ENCODE results near the gene FGF9.

Gene FGF9

DNA sequence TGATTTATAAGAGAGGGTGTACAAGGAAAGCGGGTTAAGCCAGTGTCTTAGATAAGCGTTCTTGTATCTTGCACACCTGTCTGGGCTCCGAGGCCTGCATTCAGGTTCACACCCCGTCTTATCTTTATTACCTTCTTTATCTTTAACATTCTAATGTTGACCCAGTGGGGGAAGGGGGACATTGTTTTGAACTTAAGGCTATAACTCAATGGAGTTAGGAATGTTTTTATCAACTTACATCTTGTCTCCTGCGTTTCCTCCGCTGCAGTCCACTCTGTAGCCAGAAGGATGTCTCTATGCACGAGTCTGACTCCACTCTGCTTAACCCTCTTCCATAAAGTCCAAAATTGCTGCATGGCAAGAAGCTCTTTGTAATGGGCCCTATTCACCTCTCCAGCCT, 71.2 kb downstream of the FGF9 start:
- TF ChIP-seq, protein P1, sequence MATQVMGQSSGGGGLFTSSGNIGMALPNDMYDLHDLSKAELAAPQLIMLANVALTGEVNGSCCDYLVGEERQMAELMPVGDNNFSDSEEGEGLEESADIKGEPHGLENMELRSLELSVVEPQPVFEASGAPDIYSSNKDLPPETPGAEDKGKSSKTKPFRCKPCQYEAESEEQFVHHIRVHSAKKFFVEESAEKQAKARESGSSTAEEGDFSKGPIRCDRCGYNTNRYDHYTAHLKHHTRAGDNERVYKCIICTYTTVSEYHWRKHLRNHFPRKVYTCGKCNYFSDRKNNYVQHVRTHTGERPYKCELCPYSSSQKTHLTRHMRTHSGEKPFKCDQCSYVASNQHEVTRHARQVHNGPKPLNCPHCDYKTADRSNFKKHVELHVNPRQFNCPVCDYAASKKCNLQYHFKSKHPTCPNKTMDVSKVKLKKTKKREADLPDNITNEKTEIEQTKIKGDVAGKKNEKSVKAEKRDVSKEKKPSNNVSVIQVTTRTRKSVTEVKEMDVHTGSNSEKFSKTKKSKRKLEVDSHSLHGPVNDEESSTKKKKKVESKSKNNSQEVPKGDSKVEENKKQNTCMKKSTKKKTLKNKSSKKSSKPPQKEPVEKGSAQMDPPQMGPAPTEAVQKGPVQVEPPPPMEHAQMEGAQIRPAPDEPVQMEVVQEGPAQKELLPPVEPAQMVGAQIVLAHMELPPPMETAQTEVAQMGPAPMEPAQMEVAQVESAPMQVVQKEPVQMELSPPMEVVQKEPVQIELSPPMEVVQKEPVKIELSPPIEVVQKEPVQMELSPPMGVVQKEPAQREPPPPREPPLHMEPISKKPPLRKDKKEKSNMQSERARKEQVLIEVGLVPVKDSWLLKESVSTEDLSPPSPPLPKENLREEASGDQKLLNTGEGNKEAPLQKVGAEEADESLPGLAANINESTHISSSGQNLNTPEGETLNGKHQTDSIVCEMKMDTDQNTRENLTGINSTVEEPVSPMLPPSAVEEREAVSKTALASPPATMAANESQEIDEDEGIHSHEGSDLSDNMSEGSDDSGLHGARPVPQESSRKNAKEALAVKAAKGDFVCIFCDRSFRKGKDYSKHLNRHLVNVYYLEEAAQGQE (IDR thresholded peaks at IDR 0.05; ENCODE audit: insufficient replicate concordance, low read depth), result no peak
- TF ChIP-seq, protein P2, sequence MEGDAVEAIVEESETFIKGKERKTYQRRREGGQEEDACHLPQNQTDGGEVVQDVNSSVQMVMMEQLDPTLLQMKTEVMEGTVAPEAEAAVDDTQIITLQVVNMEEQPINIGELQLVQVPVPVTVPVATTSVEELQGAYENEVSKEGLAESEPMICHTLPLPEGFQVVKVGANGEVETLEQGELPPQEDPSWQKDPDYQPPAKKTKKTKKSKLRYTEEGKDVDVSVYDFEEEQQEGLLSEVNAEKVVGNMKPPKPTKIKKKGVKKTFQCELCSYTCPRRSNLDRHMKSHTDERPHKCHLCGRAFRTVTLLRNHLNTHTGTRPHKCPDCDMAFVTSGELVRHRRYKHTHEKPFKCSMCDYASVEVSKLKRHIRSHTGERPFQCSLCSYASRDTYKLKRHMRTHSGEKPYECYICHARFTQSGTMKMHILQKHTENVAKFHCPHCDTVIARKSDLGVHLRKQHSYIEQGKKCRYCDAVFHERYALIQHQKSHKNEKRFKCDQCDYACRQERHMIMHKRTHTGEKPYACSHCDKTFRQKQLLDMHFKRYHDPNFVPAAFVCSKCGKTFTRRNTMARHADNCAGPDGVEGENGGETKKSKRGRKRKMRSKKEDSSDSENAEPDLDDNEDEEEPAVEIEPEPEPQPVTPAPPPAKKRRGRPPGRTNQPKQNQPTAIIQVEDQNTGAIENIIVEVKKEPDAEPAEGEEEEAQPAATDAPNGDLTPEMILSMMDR (IDR thresholded peaks at IDR 0.05; ENCODE audit: insufficient read depth, low read length), result no peak
- TF ChIP-seq SPI1 (IDR thresholded peaks at IDR 0.05; ENCODE audit: borderline replicate concordance, low read depth) (no peak), GABPA (IDR thresholded peaks at IDR 0.05; ENCODE audit: low read depth) (no peak), POLR2AphosphoS5 (IDR thresholded peaks at IDR 0.05; ENCODE audit: low read depth) (no peak)
- no peak for DNase-seq (ENCODE audit: low read depth in 1 of 2, low spot score in 1 of 2)
- H3K27ac ChIP-seq (replicated peaks), result no peak overlapping the region
- peaks cover 4% of the 10 kb centered on the region for H3K27me3 ChIP-seq (ENCODE audit: insufficient read depth, poor library complexity, severe bottlenecking)
- no peak overlapping the region for H3K4me3 ChIP-seq (replicated peaks; ENCODE audit: insufficient read depth, low read length)

DNA sequence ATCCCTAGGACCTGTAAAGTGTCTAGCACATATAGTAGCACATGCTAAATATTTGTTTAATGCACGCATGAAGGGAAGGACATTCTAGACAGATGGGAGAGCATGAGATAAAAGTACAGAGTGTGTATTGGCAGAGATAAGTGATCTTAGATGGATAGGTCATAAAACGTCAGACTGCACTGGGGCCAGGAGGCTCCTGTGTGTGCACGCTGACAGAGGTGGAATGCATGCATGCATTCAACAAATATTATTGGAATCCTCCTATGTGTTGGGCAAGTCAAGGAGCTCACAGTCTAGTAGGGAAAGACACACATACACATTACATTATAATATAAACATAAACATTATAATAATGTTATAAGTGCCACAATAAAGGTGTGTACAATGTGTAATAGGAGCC, 73.3 kb downstream of the FGF9 start:
- H3K4me3 ChIP-seq (replicated peaks; ENCODE audit: insufficient read depth, low read length), result no peak overlapping the region
- no peak for DNase-seq (ENCODE audit: low read depth in 1 of 2, low spot score in 1 of 2)
- no peak overlapping the region for H3K27ac ChIP-seq (replicated peaks)
- H3K27me3 ChIP-seq (ENCODE audit: insufficient read depth, poor library complexity, severe bottlenecking), result peaks cover 4% of the 10 kb centered on the region
- TF ChIP-seq, protein P2 (IDR thresholded peaks at IDR 0.05; ENCODE audit: insufficient read depth, low read length), result no peak
- TF ChIP-seq POLR2AphosphoS5 (IDR thresholded peaks at IDR 0.05; ENCODE audit: low read depth), result no peak
- TF ChIP-seq SPI1 (IDR thresholded peaks at IDR 0.05; ENCODE audit: borderline replicate concordance, low read depth), result no peak
- no peak for TF ChIP-seq GABPA (IDR thresholded peaks at IDR 0.05; ENCODE audit: low read depth)
- TF ChIP-seq, protein P1 (IDR thresholded peaks at IDR 0.05; ENCODE audit: insufficient replicate concordance, low read depth), result no peak

DNA sequence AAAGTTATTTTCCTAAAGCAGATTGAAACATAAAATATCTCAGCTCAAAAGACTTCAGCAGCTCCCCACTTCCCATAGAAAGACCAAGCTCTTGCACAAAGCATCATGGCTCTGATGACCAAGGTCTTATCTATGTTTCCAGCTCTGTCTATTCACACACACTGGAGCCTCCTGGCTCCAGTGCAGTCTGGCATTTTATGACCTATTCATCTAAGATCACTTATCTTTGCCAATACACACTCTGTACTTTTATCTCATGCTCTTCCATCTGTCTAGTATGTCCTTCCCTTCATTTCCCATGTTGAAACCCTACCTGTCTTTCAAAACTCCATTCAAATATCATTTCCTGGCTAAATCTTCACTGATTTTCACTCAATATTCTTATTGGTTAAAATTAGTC, 74.4 kb downstream of the FGF9 start:
- Histone ChIP-seq H3K27ac (replicated peaks) (no peak overlapping the region), H3K27me3 (ENCODE audit: insufficient read depth, poor library complexity, severe bottlenecking) (peaks cover 4% of the 10 kb centered on the region), H3K4me3 (replicated peaks; ENCODE audit: insufficient read depth, low read length) (no peak overlapping the region)
- no peak for DNase-seq (ENCODE audit: low read depth in 1 of 2, low spot score in 1 of 2)
- TF ChIP-seq, protein P1 (IDR thresholded peaks at IDR 0.05; ENCODE audit: insufficient replicate concordance, low read depth), result no peak
- TF ChIP-seq POLR2AphosphoS5 (IDR thresholded peaks at IDR 0.05; ENCODE audit: low read depth) (no peak), SPI1 (IDR thresholded peaks at IDR 0.05; ENCODE audit: borderline replicate concordance, low read depth) (no peak), GABPA (IDR thresholded peaks at IDR 0.05; ENCODE audit: low read depth) (no peak)
- TF ChIP-seq, protein P2 (IDR thresholded peaks at IDR 0.05; ENCODE audit: insufficient read depth, low read length), result no peak

Data from HL-60 (cell line).